ENCODE data around the gene GRIN2A.
"Not testable (repeated sequence)": the region's sequence is repeated elsewhere in the genome, so short reads cannot be mapped to it uniquely, and the experiment has no call there.

The GRIN2A gene

DNA sequence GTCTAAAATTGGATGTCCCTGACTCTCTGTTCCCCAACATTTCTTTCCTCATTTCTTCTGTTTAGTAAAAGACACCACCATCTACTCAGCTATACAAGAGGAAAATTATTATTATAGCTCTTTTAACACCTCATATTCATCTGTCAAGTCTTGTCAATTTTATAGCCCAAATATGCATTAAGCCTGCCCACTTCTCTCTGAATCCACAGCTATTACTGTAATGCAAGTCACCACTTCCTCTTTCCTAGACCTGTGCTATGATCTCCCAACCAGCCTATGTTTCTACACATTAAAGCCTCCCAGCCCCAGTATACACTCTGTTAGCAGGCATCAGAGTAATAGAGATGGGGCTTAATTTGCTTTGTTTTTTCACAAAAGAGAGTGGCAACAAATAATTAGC is 252.9 kb downstream of the GRIN2A start:
- FAIRE-seq, result no peak

DNA sequence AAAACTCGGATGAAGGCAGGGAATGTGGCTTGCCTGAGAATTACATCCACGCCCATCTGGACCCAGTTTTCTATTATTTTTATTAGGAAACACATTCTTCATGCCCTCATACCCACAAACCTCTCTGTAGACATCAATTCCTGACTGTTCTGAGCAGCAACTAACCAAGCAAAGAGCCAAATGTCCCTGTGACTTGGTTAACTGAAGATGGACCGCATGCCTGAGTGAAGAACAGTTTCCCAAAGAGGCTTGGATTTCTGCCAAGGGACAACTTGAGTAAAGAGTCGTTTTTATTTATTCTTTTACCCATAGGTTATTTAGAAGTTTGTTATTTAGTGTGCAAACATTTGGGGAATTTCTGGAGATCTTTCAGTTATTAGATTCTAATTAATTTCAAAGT is 259.8 kb downstream of the GRIN2A start:
- FAIRE-seq, result no peak

More for the DNA sequence above, 252.9 kb downstream of the GRIN2A start:
- DNase-seq (ENCODE audit: low spot score), result no peak

DNA sequence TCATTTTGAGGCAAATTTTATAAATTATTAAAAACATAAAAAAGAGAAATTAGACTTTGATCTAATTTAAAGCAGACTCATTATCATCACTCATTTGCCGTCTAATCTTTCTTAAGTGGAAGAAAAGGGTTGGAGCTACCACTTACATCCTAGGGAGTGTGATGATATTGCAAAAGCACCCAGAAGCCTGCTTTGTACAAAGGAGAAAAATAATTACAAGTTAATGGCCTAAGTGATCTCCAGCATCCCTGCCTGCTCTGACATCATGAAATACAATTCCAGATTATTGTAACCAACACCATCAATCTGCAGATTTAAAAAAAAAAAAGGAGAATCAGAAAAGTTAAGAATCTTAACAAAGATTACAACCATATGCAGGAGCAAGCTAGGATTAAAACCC is 260.2 kb downstream of the GRIN2A start:
- DNase-seq (ENCODE audit: low spot score) (no peak), FAIRE-seq (no peak)

More for the DNA sequence above, 259.8 kb downstream of the GRIN2A start:
- DNase-seq (ENCODE audit: low spot score), result no peak

DNA sequence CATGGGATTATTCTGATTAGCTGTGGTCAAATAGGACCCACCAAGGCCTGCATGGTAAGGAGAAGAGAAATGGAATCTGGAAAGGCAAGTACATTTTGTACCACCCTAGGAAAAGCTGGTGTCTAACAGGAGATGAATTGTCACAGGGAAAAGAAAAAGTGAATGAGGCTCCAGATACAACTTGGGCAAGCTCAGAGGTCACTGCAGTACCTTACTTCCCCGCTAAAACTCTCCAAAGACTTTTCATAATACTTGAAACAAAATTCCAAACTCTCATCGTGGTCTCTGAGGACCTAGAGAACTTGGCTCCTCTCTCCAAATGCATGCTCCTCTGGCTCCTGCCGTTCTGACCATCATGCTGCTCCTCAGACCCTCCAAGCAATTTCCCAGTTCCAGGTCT is 262.8 kb downstream of the GRIN2A start:
- DNase-seq (ENCODE audit: low spot score) (no peak), FAIRE-seq (no peak)

DNA sequence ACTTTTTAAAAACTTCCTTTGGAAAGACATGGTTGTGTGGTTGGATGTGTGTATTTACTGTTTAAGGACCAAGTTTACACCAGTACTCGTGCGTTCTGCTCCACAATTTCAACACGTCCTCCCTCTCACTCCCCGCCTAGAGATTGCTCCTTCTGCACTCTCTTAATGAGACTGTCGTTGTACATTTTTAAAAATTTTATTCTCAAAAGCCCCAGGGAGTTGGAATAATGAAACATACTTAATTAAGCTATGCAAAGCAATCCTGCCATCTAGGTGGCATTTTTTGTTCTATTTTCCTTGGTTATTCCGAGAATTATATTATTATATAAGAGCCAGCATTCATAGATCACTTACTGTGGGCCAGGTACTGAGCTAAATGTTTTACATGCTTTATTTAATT is 264.5 kb downstream of the GRIN2A start:
- FAIRE-seq (no peak), DNase-seq (ENCODE audit: low spot score) (no peak)

DNA sequence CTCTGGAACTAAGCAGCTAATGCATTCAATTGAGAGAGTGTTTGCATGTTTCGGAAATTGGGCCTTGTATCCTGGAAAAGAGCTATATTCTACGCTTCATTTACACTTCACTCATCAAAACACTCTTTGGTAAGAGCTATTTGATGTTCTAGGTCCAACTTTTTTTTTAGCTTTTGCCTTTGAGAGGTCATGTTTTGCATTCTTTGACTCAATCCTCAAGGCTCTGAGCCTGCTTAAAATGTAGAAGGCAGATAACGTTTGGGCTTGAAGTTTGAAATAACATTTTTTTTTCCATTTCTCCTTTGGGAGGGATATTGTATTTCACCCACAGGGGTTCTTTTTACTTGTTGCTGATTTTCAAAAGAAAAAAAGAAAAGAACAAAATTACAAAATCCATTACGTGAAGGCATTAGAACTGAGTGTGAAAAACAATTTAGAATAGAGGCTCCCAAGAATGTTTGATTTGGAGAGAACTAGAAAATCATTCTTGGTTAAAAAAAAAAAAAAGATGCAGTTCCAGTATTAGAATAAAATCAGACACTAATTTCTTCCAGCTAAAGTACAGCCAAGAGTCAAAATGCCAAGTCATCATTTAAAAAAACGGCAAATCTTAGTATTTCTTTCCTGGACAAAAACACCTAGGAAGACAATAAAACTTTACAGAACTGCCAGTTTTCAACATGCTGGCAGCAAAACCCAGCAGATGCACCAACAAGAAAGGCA is 268.5 kb downstream of the GRIN2A start:
- FAIRE-seq (no peak), DNase-seq (ENCODE audit: low spot score) (no peak)

DNA sequence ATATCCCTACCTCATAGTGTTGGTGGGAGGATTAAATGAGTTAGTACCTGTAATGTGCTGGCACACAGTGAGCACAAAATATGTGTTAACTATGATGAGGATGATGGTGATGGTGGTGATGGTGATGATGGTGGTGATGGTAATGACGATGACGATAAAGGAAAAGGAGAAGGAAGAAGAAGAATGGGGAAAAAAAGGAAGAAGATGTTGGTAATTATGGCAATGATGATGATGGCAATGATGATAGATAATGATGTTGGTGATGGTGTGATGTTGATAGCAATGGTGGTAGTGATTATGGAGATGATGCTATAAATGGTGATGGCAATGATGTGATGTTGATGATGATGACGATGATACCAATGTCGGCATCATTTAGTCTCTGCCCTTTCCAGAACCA is 270.2 kb downstream of the GRIN2A start:
- DNase-seq (ENCODE audit: low spot score) (no peak), FAIRE-seq (peak; percentile 40)

DNA sequence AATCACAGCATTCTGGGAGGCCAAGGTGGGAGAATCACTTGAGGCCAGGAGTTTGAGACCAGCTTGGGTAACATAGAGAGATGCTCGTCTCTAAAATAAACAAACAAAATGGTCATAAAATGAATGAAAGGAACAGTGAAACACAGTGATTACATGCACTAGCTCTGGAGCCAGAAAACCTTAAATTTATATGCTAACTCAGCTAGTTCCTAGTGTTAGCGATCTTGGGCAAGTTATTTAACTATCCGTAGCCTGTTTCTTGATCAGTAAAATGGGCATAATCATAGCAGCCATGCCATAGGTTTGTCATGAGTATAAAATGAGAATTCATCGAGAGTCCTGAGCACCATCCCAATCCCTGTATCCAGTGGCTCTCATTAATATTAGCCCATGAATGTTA is 271.0 kb downstream of the GRIN2A start:
- DNase-seq (ENCODE audit: low spot score) (no peak), FAIRE-seq (no peak)

DNA sequence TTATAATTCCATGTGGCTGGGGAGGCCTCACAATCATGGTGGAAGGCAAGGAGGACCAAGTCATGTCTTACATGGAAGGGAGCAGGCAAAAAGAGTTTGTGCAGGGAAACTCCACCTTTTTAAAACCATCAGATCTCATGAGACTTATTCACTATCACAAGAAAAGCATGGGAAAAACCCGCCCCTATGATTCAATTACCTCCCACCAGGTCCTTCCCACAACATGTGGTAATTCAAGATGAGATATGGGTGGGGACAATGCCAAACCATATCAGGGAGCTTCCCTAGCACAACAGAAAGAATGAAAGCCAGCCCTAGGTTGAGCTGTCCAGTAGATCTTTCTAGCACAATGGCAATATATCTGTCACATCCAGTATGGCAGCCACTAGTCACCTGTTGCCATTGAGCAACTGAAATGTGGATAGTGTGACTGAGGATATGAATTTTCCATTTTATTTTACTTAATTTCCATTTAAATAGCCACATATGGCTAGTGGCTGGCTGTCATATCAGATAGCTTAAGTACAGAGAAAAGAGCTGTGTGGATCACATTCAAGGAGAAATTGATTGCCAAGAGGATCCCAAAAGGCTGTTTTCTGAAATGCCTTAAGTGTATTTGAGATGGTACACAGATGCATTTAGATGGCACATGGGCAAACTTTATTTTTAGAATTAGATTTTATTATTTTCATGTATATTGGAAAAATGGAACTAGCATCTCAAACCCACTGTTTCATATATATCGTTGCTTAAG is 273.0 kb downstream of the GRIN2A start:
- DNase-seq (ENCODE audit: low spot score) (no peak), FAIRE-seq (no peak)

DNA sequence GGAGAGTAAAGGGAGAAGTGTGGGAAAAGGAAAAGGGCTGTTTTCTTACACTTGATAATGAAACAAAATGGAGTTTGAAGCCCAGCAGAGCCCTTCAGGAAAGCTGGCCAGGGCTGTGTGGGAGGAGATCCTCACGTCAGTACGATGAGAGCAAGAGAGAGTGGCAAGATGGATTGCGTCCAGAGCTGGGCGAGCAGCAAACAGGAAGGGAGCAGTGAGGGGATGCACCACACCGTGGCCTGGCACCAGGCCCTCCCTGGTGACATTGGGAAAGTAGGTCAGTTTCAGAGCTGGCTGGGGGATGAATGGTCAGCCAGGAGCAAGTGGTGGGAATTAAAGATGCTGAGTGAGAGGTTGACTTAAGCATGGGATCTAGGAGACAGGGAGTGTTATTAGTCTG is 273.6 kb downstream of the GRIN2A start:
- FAIRE-seq (no peak), DNase-seq (ENCODE audit: low spot score) (no peak)

DNA sequence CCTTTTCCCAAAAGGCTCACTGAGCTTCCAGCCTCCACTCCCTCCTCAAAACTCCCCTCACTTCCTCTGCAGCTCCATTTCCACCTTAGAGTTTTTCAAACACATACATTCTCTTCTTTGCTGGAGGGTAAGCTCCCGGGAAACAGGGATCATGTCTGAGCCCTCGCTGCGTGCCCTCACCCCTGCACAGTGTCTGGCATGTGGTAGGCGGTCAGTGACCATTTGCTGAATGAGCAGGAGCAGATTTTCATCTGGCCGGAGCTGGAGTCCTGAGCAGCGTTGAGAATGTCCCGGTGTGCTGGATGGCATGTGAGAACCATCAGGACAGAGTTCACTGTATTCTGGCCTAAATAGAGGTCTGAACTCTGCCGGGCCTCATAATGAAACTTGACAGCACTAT is 274.5 kb downstream of the GRIN2A start:
- DNase-seq (ENCODE audit: low spot score) (no peak), FAIRE-seq (no peak)

DNA sequence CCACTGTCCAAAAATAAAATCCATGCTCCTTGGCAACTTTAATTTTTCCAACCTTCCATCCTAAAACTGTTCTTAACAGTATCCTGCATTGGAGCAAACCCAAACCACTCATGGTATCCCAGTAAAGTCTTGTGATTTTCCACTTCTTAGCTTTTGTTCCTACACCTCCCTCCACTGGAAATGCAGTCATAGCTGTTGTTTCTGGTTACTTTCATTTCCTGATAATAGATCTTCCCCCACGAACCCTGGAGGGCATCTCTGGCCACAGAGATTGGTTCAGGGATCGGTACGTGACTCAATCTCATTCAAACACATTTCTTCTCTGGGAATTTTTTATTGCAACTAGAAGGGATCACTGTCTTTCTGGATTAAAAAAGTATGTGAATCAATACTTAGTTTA is 276.0 kb downstream of the GRIN2A start:
- DNase-seq (ENCODE audit: low spot score) (no peak), FAIRE-seq (no peak)

DNA sequence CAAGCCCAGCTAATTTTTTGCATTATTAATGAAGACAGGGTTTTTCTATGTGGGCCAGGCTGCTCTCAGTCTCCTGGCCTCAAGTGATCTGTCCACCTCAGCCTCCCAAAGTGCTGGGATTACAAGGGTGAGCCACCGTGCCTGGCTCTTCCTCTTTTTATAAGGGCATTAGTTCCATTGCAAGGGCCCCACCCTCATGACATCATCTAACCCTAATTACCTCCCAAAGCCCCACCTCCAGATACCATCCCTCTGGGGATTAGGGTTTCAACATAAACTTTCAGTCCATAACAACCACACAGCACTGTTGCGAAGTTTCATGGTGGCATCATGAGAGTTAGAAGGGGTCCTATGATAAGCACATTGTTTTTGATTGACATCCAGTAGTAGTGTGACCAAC is 277.7 kb downstream of the GRIN2A start:
- FAIRE-seq, result no peak

DNA sequence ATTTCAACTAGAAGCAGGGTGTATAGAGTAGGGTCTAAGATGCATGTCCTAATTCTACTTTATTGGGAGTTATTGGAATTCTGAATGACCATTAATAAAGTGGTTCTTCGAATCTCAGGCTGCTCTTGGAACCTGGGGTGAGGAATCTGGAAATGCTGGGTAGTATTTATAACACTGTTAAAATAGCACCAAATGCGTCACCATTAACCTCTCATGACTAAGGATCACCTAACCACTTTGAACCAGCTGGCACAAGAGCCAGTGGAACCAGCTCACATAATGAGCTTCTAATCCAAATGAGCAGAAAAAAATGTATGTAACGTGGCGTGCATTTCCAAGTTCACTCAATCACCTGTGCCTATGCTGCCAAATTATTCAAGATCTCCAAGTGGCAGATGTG is 281.7 kb downstream of the GRIN2A start:
- no peak for FAIRE-seq
- no peak for DNase-seq (ENCODE audit: low spot score)

More for the DNA sequence above, 277.7 kb downstream of the GRIN2A start:
- DNase-seq (ENCODE audit: low spot score), result no peak

DNA sequence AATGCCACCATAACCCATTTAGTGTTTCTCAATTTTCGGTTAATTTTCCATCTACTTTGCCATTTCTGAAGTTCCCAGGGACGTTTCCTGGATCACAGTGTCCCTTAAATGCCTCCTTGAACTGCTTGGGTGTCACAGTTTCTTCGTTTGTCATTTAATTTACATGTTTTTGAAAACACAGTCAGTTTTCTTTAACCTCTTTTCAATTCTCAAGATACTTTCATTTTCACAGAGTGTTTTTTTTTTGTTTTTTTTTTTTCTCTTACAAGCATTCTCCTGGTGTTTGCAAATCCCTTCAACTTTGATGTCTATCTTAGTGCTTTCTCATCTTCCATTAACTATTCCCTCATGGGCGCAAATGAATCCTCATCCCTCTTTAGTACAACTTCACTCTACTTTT is 283.7 kb downstream of the GRIN2A start:
- no peak for DNase-seq (ENCODE audit: low spot score)
- no peak for FAIRE-seq

DNA sequence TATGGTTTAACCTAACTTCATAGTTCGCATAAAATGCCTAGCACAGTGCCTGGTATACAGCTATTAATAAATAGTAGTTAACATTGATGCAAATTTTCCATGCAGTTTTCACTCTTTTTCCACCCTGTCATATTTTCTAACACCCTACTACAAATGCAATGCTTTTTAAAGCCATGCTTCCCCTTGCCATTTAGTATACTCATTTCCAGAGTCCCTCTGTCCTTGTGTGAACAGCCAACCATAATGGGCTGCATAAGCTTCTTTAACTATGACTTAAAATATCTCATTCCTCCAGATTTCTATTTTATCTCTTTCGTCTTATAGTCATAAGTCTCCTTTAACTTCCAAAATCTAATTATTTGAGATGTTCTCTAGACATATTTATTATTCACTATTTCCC is 284.1 kb downstream of the GRIN2A start:
- FAIRE-seq (no peak), DNase-seq (ENCODE audit: low spot score) (no peak)

DNA sequence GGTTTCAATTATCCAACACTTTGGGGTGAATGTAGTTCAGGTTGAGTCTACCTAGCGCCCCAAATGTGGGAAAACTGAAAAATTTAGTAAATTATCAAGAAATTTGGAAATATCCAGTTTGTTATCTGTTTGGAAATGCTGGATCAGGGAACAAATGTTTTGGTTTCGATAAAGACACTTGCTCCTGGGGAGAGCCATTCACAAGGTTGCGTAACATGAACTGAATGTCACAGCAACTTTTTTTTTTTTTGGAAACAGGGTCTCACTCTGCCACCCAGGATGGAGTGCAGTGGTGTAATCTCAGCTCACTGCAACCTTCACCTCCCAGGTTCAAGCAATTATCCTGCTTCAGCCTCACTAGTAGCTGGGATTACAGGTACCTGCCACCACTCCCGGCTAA is 286.4 kb downstream of the GRIN2A start:
- FAIRE-seq, result no peak
- DNase-seq (ENCODE audit: low spot score), result no peak

DNA sequence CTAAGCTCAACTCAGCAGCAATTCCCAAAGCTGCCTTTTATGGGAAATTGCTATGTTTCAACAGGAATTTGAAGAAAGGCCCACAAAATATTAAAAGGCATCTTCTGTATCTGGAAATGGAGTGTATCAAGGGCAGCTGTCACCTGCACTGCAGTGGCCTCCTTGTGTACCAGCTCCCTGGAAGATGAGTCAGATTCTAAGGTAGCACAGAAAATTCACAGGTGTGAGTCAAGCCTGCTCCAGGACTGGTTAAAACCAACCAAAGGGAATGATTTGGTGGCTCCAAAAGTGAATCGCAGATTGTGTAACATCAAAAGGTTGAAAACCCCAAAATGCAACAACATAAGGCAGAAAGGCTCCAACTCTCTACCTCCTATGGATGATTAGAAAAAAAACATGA is 296.4 kb downstream of the GRIN2A start:
- FAIRE-seq (no peak), DNase-seq (ENCODE audit: low spot score) (no peak)

DNA sequence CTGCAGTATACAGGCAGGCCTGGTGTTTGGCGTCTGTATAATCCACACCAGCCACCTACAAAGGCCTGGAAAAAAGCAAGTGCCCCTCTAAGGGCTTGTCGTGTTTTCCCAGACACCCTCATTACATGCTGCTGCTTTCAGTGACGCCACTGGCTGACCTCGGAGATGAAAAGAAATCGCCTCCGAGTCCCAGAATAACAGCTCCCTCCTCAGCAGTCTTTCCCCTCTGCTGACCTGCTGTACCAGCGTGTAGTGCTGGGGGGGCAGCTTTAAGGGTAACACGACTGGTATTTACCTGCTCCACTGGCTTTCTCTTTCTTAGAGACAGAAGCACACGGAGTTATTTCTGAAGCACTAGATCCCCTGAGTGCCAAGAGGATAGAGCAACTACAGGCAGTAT is 296.8 kb downstream of the GRIN2A start:
- FAIRE-seq (no peak), DNase-seq (ENCODE audit: low spot score) (no peak)

DNA sequence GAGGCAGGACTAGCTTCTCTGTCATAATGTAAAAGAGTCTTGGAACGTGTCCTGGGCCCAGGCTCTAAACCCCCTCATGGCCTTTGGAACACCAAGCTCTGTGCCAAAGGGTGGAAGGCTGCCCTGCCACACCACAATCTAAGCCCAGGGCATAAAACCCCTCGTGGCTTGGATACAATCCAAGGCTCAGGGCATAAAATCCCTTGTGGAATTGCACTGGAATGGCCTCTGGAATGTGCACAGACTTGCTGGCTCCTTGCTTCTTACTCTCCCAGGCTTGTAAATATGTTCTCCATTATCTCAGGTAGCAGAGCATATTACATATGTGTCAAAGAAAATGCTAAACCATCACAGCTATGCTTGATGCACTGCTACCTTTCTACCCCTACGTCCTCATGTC is 306.2 kb downstream of the GRIN2A start:
- not testable (repeated sequence) for DNase-seq (ENCODE audit: low spot score); FAIRE-seq

DNA sequence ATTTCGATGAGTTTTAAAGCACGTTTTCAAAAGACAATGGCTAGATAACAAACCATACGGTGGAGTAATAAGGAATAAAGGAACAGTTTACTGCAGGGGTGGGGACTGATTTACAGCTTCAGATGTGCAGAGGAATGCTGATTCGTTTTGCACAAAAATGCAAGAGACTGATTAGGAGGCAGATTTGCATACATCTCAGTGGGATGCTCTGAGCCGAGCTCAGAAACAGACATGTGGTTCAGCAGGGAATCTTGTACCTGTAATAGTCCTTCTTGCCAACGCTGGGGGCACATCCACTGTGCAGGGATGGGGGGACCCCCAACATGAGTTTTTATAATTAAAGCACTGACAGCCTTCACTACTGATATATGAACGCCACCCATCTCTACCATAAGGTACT is 308.0 kb downstream of the GRIN2A start:
- no peak for DNase-seq (ENCODE audit: low spot score)
- FAIRE-seq, result no peak

DNA sequence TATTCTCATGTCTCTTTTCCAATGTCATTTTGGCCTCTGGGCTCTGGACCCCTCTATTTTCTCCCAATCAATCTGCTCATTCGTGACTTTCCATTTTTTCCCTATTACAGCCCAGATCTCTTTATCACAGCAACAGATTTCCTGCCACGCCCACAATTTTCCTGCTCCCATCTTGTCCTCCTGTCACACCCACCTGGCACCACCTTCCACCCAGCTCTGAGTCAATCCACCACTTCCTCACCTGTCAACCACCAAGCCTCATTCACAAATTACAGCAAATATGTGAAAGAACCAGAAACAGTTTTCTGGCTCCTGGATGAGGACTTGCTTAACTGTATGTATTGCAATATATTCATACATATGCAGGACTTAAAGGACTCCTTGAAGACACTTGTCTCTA is 311.3 kb downstream of the GRIN2A start:
- FAIRE-seq, result no peak

DNA sequence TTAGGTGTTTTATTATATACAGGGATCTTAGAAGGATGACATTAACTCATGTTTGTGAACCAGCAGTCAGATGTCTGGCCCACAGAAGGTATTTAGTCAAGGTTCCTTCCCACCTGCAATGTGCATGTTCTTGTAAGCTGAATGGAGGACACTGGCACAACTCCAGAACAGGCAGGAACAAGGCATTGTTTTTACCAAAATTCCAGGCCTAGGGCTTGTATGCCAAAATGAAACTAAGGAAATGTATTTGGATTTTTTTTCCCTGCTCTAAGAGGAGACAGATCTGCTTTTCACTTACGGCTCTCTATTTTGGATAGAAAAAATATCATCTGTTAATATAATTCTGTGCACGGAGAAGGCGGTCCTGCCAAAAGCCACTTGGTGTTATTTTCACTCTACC is 312.5 kb downstream of the GRIN2A start:
- no peak for FAIRE-seq
- no peak for DNase-seq (ENCODE audit: low spot score)

More for the DNA sequence above, 311.3 kb downstream of the GRIN2A start:
- DNase-seq (ENCODE audit: low spot score), result no peak

Data from urothelium cell line (cell line).